Activated T-cell treated with anti-CD3 and anti-CD28 coated beads for 1 hour (primary cell): ENCODE results near the gene DNMT1.

Source experiments
- DNase-seq: peaks from one replicate; pipeline ENCODE4 v3.0.0-alpha.2; 2020; ENCODE audit warnings: low read depth

Gene DNMT1

GRCh38 chr19:10112895-10113591, 81.7 kb downstream of the DNMT1 start:
- peak; percentile 56 for DNase-seq

- DNase-seq: no peak
These were observed 82.6 kb downstream of the DNMT1 start for GRCh38 chr19:10112037-10112761.

GRCh38 chr19:10111405-10111811, 83.3 kb downstream of the DNMT1 start, which contains the start of gene P2RY11:
TSS of gene P2RY11 (plus strand) at chr19:10111693. CDS start at chr19:10111722, 29 bp downstream.
- no peak for DNase-seq

- DNase-seq: no peak
These were observed 83.8 kb downstream of the DNMT1 start for GRCh38 chr19:10110972-10111317.

GRCh38 chr19:10110076-10110971, 84.4 kb downstream of the DNMT1 start:
- no peak for DNase-seq

- DNase-seq: no peak
These were observed 85.2 kb downstream of the DNMT1 start for GRCh38 chr19:10109528-10109927.

- DNase-seq: no peak
These were observed 86.9 kb downstream of the DNMT1 start for GRCh38 chr19:10107817-10108367.

- DNase-seq: no peak
These were observed 87.5 kb downstream of the DNMT1 start for GRCh38 chr19:10107254-10107653.

- DNase-seq: peak; percentile 93
These were observed 88.4 kb downstream of the DNMT1 start, which contains the start of gene PPAN for GRCh38 chr19:10106100-10106936. TSS of gene PPAN (plus strand) at chr19:10106362. CDS start at chr19:10106395, 33 bp downstream.

GRCh38 chr19:10105509-10106099, 89.1 kb downstream of the DNMT1 start:
- DNase-seq: peak; percentile 52

- DNase-seq: peak; percentile 52
These were observed 89.9 kb downstream of the DNMT1 start for GRCh38 chr19:10104665-10105508.

- no peak for DNase-seq
These were observed 90.6 kb downstream of the DNMT1 start for GRCh38 chr19:10104130-10104513.

GRCh38 chr19:10102787-10103236, 91.9 kb downstream of the DNMT1 start:
- no peak for DNase-seq

GRCh38 chr19:10100163-10100785, 94.5 kb downstream of the DNMT1 start:
- DNase-seq: no peak

- DNase-seq: no peak
These were observed 98.2 kb downstream of the DNMT1 start for GRCh38 chr19:10096615-10096963.

- peak; percentile 81 for DNase-seq
These were observed 98.7 kb downstream of the DNMT1 start for GRCh38 chr19:10095948-10096614.

GRCh38 chr19:10095622-10095947, 99.2 kb downstream of the DNMT1 start:
- DNase-seq: no peak

- DNase-seq: no peak
These were observed 101.2 kb downstream of the DNMT1 start for GRCh38 chr19:10093295-10094186.
